ENCODE measurements around the gene IL1RN. TPM values are rescaled to one million over a fixed set of nuclear protein-coding genes. Genes with fewer than 3 reads are reported as not detected.
A peak's percentile ranks its signal among the peaks of the same experiment; 100 is the strongest.

Gene IL1RN
- total RNA-seq, 1 donor from 2014 or later = not detected

DNA sequence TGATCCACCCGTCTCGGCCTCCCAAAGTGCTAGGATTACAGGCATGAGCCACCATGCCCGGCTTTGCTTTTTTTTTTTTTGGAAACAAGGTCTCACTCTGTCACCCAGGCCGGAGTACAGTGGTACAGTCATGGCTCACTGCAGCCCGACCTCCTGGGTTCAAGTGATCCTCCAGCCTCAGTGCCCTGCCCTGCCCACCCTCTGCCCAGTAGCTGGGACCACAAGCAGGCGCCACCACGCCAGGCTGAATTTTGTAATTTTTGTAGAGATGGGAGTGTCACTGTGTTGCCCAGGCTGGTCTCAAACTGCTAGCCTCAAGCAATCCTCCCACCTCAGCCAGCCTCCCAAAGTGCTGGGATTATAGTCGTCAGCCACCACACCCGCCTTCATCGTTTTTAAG is 34.8 kb downstream of the IL1RN start:
- Histone ChIP-seq H3K27me3 (peaks cover 30% of the 10 kb centered on the region), H3K4me1 (peaks cover 11% of the 10 kb centered on the region), H3K27ac (no peak overlapping the region), H2AFZ (replicated peaks) (no peak overlapping the region), H3K4me2 (no peak overlapping the region), H3K4me3 (no peak overlapping the region), H3F3A (ENCODE audit: low read depth) (no peaks in the 10 kb centered on the region), H3K9me3 (ENCODE audit: low read depth) (no peaks in the 10 kb centered on the region), H3K36me3 (no peaks in the 10 kb centered on the region), H4K20me1 (ENCODE audit: low read depth) (no peaks in the 10 kb centered on the region), H3K9ac (no peak overlapping the region), H3K79me2 (ENCODE audit: low read depth) (no peaks in the 10 kb centered on the region)
- TF ChIP-seq EZH2phosphoT487 (IDR thresholded peaks at IDR 0.05) (no peak), CTCF (IDR thresholded peaks at IDR 0.05) (no peak), EZH2 (IDR thresholded peaks at IDR 0.05) (no peak)
- Mint-ChIP-seq H3K9me3 (no peaks in the 10 kb centered on the region), H3K4me3 (no peak overlapping the region), H3K4me1 (peaks cover 44% of the 10 kb centered on the region), H3K27me3 (ENCODE audit: insufficient read depth, low read depth) (peaks cover 19% of the 10 kb centered on the region), H3K36me3 (no peaks in the 10 kb centered on the region), H3K27ac (no peak overlapping the region)
- no peak for DNase-seq (ENCODE audit: low spot score)

DNA sequence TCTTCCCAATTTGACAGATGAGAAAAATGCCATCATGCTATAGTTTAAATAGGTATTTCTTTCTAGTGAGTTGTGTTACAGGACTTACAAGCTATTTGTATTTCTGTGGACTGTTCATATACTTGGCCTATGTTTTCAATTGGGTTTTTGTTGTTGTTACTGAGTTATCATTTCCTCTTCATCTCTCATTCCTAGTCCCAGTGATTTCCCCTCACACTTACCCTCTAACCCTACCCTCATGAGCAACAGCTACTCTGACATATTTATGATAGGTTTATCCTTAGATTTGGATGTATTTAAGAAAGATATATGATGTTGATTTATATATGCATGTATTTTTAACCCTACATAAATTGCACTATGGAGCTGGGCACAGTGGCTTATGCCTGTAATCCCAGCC is 35.5 kb downstream of the IL1RN start:
- no peaks in the 10 kb centered on the region for H4K20me1 ChIP-seq (ENCODE audit: low read depth)
- peaks cover 18% of the 10 kb centered on the region for H3K27me3 Mint-ChIP-seq (ENCODE audit: insufficient read depth, low read depth)
- H3K9me3 ChIP-seq (ENCODE audit: low read depth) = no peaks in the 10 kb centered on the region
- no peak overlapping the region for H3K27ac ChIP-seq
- no peaks in the 10 kb centered on the region for H3K9me3 Mint-ChIP-seq
- peaks cover 24% of the 10 kb centered on the region for H3K27me3 ChIP-seq
- H3K9ac ChIP-seq = no peak overlapping the region
- peaks cover 43% of the 10 kb centered on the region for H3K4me1 Mint-ChIP-seq
- no peak for DNase-seq (ENCODE audit: low spot score)
- H3F3A ChIP-seq (ENCODE audit: low read depth) = no peaks in the 10 kb centered on the region
- no peak overlapping the region for H3K4me3 ChIP-seq
- H3K4me1 ChIP-seq = peaks cover 11% of the 10 kb centered on the region
- TF ChIP-seq EZH2 (IDR thresholded peaks at IDR 0.05) (no peak), CTCF (IDR thresholded peaks at IDR 0.05) (no peak), EZH2phosphoT487 (IDR thresholded peaks at IDR 0.05) (no peak)
- H3K36me3 Mint-ChIP-seq = no peaks in the 10 kb centered on the region
- no peak overlapping the region for H3K27ac Mint-ChIP-seq
- no peaks in the 10 kb centered on the region for H3K36me3 ChIP-seq
- H3K79me2 ChIP-seq (ENCODE audit: low read depth) = no peaks in the 10 kb centered on the region
- H3K4me3 Mint-ChIP-seq = no peak overlapping the region
- no peak overlapping the region for H3K4me2 ChIP-seq
- no peak overlapping the region for H2AFZ ChIP-seq (replicated peaks)

DNA sequence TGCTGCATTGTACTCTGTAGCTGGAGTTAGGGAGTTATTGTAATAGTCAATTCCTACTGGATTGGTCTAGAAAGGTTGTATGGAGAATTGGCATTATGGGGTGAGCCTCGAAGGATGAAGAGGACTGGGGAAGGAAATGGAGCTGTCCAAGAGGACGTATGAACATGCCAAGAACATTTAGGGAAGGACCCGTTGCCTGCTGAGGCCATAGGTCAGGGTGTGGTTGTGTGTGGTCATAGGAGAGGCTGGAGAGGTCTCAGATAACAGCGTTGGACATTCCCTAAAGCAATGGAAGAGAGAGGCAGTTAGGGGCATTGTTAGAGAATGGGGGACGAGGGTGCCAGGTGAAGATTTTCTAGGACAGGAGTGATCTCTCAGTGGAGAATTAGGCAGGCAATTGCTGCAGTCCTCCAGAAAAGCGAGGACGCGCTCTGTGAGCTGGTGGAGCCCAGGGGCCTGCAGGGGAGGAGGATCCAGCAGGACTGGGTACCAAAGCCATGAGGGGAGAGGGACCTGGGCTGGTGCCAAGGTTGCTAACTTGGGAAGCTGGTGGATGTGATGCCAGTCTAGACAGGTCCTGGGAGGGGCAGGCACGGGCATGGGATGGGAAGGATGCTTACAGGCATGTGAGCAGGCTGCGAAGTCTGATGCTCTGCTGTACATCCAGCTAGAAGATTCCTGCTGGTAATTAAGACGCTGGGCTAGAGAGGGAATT is 37.0 kb downstream of the IL1RN start:
- Histone ChIP-seq H3K36me3 (no peaks in the 10 kb centered on the region), H4K20me1 (ENCODE audit: low read depth) (no peaks in the 10 kb centered on the region), H3K27ac (no peak overlapping the region), H3K4me2 (no peak overlapping the region), H3F3A (ENCODE audit: low read depth) (no peaks in the 10 kb centered on the region), H2AFZ (replicated peaks) (no peak overlapping the region), H3K9ac (no peak overlapping the region), H3K4me1 (peaks cover 11% of the 10 kb centered on the region), H3K9me3 (ENCODE audit: low read depth) (no peaks in the 10 kb centered on the region), H3K79me2 (ENCODE audit: low read depth) (no peaks in the 10 kb centered on the region), H3K27me3 (peaks cover 9% of the 10 kb centered on the region), H3K4me3 (no peak overlapping the region)
- Mint-ChIP-seq H3K27me3 (ENCODE audit: insufficient read depth, low read depth) (peaks cover 10% of the 10 kb centered on the region), H3K4me3 (peak overlapping the region; percentile 51), H3K9me3 (no peaks in the 10 kb centered on the region), H3K27ac (peak overlapping the region; percentile 26), H3K4me1 (peaks cover 30% of the 10 kb centered on the region), H3K36me3 (no peaks in the 10 kb centered on the region)
- no peak for DNase-seq (ENCODE audit: low spot score)
- TF ChIP-seq EZH2 (IDR thresholded peaks at IDR 0.05) = no peak
- TF ChIP-seq EZH2phosphoT487 (IDR thresholded peaks at IDR 0.05) = no peak
- TF ChIP-seq CTCF (IDR thresholded peaks at IDR 0.05) = no peak

Measured in neural progenitor cell (in vitro differentiated cells).